K562 treated with DMSO at 1 percent for 24 hours (cell line): ENCODE data around the gene KIF2B. TPM values are rescaled to one million over a fixed set of nuclear protein-coding genes. Genes with fewer than 3 reads are reported as not detected.

Source experiments
- total RNA-seq: library from RNA; unstranded; fragments of 300-600 nt; gene quantifications from 2 replicates; pipeline ENCODE4 v1.2.3, GENCODE V29; 2022; ENCODE audit warnings: low read depth; ENCODE audit not compliant: insufficient read depth

The KIF2B gene, protein sequence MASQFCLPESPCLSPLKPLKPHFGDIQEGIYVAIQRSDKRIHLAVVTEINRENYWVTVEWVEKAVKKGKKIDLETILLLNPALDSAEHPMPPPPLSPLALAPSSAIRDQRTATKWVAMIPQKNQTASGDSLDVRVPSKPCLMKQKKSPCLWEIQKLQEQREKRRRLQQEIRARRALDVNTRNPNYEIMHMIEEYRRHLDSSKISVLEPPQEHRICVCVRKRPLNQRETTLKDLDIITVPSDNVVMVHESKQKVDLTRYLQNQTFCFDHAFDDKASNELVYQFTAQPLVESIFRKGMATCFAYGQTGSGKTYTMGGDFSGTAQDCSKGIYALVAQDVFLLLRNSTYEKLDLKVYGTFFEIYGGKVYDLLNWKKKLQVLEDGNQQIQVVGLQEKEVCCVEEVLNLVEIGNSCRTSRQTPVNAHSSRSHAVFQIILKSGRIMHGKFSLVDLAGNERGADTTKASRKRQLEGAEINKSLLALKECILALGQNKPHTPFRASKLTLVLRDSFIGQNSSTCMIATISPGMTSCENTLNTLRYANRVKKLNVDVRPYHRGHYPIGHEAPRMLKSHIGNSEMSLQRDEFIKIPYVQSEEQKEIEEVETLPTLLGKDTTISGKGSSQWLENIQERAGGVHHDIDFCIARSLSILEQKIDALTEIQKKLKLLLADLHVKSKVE
- total RNA-seq, result not detected in 2 replicates

DNA sequence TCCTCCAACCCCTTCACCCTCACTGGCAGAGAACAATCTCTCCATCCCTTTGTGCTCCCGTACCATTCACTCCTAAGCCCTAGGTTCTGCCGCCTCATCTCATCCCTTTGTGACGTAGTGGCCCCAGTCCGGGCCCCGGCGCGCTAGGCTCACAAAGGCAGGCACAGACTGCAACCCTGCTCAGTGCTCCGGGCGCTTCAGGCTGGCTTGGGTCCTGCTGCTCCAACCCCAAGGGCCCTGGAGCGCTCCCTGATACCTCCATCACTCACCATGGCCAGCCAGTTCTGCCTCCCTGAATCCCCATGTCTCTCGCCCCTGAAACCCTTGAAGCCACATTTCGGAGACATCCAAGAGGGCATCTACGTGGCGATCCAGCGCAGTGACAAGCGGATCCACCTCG lies at the start of gene KIF2B:
Gene KIF2B (plus strand): TSS at position 164 of the 400 bp plus-strand sequence. CDS start 107 bp downstream, at position 271.

